ENCODE results near the gene DPP4. TPM values are rescaled to one million over a fixed set of nuclear protein-coding genes. Genes with fewer than 3 reads are reported as not detected.

DPP4 gene
- total RNA-seq, 2 donors from 2014 or later = 36.8 to 76.0 TPM

- intact Hi-C loops (cut with DNase I) = no loop called here
- no peak overlapping the region for H3K4me3 ChIP-seq
- H3K4me1 ChIP-seq (replicated peaks) = no peaks in the 10 kb centered on the region
- peaks cover 0 to 4% of the 10 kb centered on the region in 2 donors for H3K36me3 ChIP-seq
- no peak overlapping the region for H3K27ac ChIP-seq
- TF ChIP-seq POLR2AphosphoS5 (IDR thresholded peaks at IDR 0.05) = no peak
- no peak for TF ChIP-seq CTCF (IDR thresholded peaks at IDR 0.05)
- TF ChIP-seq POLR2A (IDR thresholded peaks at IDR 0.05) = no peak
- H3K9me3 ChIP-seq = no peaks in the 10 kb centered on the region
- H3K27me3 ChIP-seq (replicated peaks; ENCODE audit: insufficient read depth) = no peaks in the 10 kb centered on the region
- 19% methylated on average over 2 of the region's 2 CpGs for WGBS
- DNase-seq (ENCODE audit: low spot score) = no peak
These were observed 61.4 kb downstream of the DPP4 start for GRCh38 chr2:162012565-162013058.

GRCh38 chr2:162011706-162012564, 62.1 kb downstream of the DPP4 start:
- TF ChIP-seq POLR2A (IDR thresholded peaks at IDR 0.05) = no peak
- no peak for TF ChIP-seq CTCF (IDR thresholded peaks at IDR 0.05)
- TF ChIP-seq POLR2AphosphoS5 (IDR thresholded peaks at IDR 0.05) = no peak
- Histone ChIP-seq H3K9me3 (no peaks in the 10 kb centered on the region), H3K27me3 (replicated peaks; ENCODE audit: insufficient read depth) (no peaks in the 10 kb centered on the region), H3K36me3 (peaks cover 0 to 4% of the 10 kb centered on the region in 2 donors), H3K4me3 (no peak overlapping the region), H3K27ac (no peak overlapping the region), H3K4me1 (replicated peaks) (no peaks in the 10 kb centered on the region)
- DNase-seq (ENCODE audit: low spot score) = no peak
- intact Hi-C loops (cut with DNase I) = no loop called here
- WGBS = 65% methylated on average over 2 of the region's 2 CpGs

- 77% methylated on average over 2 of the region's 2 CpGs for WGBS
- H3K27ac ChIP-seq = no peak overlapping the region
- no peak for DNase-seq (ENCODE audit: low spot score)
These were observed 64.5 kb downstream of the DPP4 start for GRCh38 chr2:162009543-162009942.

GRCh38 chr2:162007447-162008040, 66.5 kb downstream of the DPP4 start:
- DNase-seq (ENCODE audit: low spot score) = no peak
- no peaks in the 10 kb centered on the region for H3K36me3 ChIP-seq
- no peaks in the 10 kb centered on the region for H3K9me3 ChIP-seq
- H3K27me3 ChIP-seq (replicated peaks; ENCODE audit: insufficient read depth) = no peaks in the 10 kb centered on the region
- H3K27ac ChIP-seq = no peak overlapping the region
- H3K4me3 ChIP-seq = no peak overlapping the region
- H3K4me1 ChIP-seq (replicated peaks) = no peaks in the 10 kb centered on the region
- TF ChIP-seq CTCF (IDR thresholded peaks at IDR 0.05) (peak; percentile 29 to 55 (median 42)), POLR2AphosphoS5 (IDR thresholded peaks at IDR 0.05) (no peak)
- 89% methylated on average over 3 of the region's 3 CpGs for WGBS
- intact Hi-C loops (cut with DNase I) = loop anchor here (10.0 kb wide), 1 partner anchor 117 kb away; no protein-coding TSS in a partner anchor

More at GRCh38 chr2:162009543-162009942, 64.5 kb downstream of the DPP4 start:
- Histone ChIP-seq H3K9me3 (no peaks in the 10 kb centered on the region), H3K4me3 (no peak overlapping the region), H3K36me3 (no peaks in the 10 kb centered on the region), H3K27me3 (replicated peaks; ENCODE audit: insufficient read depth) (no peaks in the 10 kb centered on the region), H3K4me1 (replicated peaks) (no peaks in the 10 kb centered on the region)
- no peak for TF ChIP-seq POLR2AphosphoS5 (IDR thresholded peaks at IDR 0.05)
- TF ChIP-seq POLR2A (IDR thresholded peaks at IDR 0.05) = no peak
- no peak for TF ChIP-seq CTCF (IDR thresholded peaks at IDR 0.05)
- intact Hi-C loops (cut with DNase I) = loop anchor here (10.0 kb wide), 1 partner anchor 115 kb away; no protein-coding TSS in a partner anchor

Measured in prostate gland (tissue), 2 donors.